CD4-positive, alpha-beta T cell treated with Interleukin-4 for 1 hour (primary cell): ENCODE results near the gene ABHD12.
"Not testable (repeated sequence)": the region's sequence is repeated elsewhere in the genome, so short reads cannot be mapped to it uniquely, and the experiment has no call there.

Experiments
- DNase-seq, 2 donors: peaks; one replicate each; pipeline ENCODE4 v3.0.0-alpha.2; 2020 to 2022

The ABHD12 gene

GRCh38 chr20:25390538-25391528 is at the start of gene ABHD12:
ABHD12 (minus strand) TSS chr20:25390835; CDS start chr20:25390703, 132 bp downstream.
- peak; percentile 94 for DNase-seq

- no peak for DNase-seq
These were observed 48.7 kb upstream of the ABHD12 start for GRCh38 chr20:25439328-25439727.

GRCh38 chr20:25437153-25437581 is 46.5 kb upstream of the ABHD12 start:
- DNase-seq, result no peak

DNA sequence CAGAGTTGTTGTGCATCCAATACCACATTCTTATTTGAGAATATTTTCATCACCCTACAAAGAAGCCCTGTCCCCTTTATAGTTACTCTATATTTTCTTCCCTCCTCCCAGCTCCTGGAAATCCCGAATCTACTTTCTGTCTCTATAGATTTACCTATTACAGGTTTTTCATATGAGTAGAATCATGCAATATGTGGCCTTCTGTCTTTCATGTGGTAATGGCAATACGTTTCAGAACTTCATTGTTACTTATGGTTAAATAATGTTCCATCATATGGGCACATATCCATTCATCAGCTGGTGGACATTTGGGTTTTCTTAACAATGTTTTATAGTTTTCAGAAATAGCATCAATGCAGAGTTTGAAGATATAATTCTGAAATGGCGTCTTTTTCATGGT is 33.9 kb upstream of the ABHD12 start:
- no peak for DNase-seq

GRCh38 chr20:25422032-25422431 is 31.4 kb upstream of the ABHD12 start:
- DNase-seq, result no peak

DNA sequence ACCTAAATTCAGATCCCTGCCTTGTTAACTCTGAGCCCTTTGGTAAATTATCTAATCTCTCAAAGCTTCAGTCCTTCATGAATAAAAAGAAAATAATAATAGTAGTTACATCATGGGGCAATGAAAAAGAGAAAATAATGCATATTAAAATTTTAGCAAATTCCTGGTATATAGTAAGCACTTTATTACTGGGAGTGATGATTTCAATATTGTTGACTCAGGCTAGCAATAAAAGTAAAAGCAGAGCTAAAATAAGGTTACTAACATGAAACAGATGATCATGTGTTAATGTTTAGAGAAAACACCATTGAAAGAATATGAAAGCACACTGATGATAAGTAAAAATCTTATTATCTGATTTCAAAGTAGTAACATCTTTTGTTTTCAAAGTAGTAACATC is 30.5 kb upstream of the ABHD12 start:
- DNase-seq, result no peak

- DNase-seq, result no peak
These were observed 28.1 kb upstream of the ABHD12 start for GRCh38 chr20:25418776-25419175.

GRCh38 chr20:25408890-25409289 is 18.3 kb upstream of the ABHD12 start:
- DNase-seq, result no peak

DNA sequence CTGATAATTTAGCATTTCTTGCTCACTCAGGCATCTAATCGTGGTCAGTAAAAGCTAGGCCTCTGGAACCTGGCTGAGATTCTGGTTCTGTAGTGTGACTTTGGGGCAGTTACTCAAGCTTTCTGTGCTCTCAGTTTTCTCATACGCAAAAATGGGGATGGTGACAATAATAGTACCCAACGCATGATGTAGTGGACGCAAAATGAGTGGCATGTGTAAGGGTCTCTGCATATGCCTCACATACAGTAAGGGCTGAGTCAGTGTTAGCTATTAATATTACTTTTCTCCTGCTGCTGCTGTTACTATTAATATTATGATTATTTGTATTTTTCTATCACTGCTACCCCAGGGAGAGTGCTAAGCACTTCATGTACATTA is 17.5 kb upstream of the ABHD12 start:
- no peak for DNase-seq

DNA sequence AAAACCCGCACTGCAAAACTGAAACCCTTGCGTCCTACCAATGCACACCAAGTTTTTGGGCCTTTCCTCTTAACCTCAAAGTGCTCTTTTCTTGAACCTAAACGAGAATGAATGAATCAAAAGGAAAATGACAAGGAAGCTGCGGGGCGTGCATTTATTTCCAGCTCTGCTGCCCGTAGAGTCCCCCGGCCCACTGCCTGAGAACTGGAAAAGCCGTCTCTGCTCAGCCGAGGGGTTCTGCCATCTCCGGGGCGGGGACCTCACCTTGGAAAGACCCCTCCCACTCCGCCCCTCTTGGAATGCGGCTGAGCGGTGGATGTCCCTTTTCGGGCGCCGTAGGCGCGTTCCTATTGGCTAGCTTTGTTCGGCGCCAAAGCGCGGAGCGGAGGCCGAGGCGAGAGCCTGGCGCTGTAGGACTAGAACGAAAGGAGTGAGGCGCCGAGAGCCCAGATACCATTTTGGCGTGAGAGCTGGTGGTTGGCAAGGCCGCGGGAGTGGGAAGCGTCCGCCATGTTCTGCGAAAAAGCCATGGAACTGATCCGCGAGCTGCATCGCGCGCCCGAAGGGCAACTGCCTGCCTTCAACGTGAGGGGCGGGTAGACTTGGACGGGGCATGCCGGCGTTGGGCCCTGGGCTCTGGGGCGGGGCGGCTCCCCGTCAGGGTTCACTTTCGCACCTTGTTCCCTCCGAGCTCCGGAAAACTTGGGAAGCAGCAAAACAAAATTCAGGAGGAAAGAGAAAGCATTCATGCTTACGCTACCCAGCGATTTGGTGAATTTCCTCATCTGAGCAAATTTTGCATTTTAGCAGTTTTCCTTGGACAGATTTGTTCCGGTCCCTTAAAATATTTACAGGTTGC is 16.9 kb upstream of the ABHD12 start, which contains the start of gene GINS1:
TSS of gene GINS1 (plus strand) at position 363 of the 859 bp plus-strand sequence. CDS start at position 511, 148 bp downstream.
- peak; percentile 77 to 82 for DNase-seq

DNA sequence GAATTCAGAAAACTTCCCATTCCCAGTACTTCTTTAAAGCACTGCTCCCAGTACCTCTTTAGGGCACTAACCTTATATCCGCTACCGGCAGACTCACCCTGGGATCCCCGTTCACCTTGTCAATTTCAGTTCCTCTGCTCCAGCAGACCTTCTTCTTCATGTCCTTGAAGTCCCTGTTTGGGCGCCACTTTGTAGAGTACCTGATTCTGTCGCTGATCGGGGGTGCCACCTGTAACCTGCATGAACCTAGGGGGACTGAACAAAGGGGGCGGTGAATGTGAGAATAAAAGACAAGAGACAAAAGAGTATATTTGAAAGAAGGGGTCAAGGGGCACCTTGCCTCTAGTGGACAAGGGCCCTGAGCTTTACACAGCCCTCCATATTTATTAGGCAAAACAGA is 11.9 kb upstream of the ABHD12 start:
- DNase-seq, result no peak

DNA sequence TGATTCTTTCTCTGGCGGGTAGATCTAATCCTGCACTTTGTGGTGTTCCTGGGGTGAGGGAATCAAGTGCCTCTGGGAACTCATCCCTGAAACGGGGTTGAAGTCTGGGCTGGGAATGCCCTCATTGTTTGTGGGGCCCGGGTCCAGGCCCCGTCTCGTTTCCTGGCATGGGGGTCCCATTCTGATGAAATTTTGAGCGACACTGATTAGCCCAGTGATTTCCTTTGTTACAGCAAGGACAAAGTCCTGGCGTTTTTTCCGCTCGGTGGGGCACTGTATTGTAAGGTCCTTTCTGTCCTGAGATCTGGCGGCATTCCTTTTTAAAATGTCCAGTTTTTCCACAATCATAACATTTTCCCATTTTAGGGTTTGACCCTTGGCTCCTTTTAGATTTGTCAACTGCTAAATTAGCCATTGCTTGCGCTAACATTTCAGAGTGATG is 9.7 kb upstream of the ABHD12 start:
- DNase-seq, result not testable (repeated sequence)

GRCh38 chr20:25399037-25399430 is 8.4 kb upstream of the ABHD12 start:
- DNase-seq, result peak; percentile 24 to 68

DNA sequence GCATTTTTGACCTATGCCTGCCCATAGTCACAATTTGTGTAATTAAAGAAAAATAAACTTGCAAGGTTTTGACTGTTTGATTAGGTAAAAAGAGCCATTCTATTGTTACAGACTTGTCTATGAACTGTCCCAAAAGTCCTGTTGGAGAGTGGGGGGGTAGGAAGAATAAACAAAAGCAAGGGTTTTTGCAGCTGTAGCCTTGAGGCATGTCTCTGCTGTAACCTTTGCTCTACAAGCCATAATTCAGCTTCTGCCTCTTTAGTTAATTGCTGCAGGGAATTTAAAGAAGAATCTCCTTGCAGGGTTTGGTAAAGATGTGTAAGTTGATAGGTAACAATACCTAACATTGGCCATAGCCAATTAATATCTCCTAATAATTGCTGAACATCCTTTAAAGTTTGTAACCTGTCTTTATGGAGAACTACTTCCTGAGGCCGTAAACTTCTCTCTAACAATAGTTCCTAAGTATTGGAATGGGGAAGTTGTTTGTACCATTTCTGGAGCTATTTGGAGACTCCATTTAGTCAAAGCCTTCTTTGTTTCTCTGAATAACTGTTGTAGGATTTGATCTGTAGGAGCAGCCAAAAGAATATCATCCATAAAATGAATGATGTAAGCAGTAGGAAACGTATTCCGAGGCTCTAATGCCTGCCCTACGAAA is 7.9 kb upstream of the ABHD12 start:
- no peak for DNase-seq

- DNase-seq, result no peak
These were observed 7.2 kb upstream of the ABHD12 start for GRCh38 chr20:25397821-25398220.

DNA sequence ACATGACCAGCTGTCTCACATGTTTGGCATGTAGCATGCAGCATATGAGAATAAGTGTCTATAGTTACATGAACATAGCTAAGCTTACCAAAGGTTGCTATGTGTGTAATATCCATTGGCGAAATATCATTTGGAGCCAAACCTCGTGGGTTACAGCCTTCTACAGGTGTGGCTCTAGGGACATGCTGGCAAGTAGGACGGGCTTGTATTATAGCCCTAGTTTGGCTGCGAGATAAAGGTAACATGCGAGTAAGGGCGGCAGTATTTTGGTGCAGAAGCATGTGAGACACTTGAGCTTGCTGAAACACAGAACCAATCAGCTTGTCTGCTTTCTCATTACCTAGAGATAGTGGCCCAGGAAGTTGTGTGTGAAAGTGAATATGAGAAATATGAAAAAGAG is 6.5 kb upstream of the ABHD12 start:
- DNase-seq, result no peak

GRCh38 chr20:25394996-25395395 is 4.4 kb upstream of the ABHD12 start:
- DNase-seq, result no peak

DNA sequence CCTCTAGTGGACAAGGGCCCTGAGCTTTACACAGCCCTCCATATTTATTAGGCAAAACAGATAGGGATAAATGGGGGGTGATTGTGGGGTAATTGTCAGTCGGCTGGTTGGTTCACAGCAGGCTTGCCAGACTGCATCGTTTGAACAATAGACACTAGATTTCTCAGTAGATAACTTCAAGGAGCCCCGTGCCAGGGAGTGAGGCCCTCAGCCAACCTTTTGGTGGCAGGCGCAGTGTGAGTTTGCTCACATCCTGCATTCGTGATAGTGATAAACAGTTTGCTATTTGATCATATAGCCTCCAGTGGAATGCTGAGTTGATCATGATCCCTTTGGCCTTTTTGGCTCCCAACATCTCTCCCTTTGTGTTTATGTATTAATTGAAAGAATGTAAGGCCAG is 3.6 kb upstream of the ABHD12 start:
- DNase-seq, result no peak

- DNase-seq, result no peak
These were observed 637 bp downstream of the ABHD12 start for GRCh38 chr20:25389858-25390537.

DNA sequence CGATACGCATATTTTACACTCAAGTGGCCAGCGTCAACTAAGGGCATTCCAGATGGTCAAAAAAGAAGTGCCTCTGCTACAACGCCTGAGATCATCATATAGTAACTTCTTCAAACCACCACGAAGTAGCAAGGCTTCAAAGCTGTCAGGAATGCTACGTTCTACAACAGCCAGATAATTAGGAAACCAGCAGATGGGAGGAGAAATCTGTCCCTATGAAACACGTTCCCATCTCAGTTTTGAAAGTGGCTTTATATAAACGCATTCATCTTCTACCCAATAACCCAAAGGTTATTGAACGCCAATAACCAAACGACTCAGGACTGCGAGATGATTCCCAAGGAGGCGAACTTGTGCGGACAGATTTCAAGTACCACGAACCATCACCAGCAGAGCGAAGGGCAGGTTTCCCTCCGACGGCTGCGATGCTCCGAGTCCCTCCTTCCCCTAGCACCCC is 1.2 kb downstream of the ABHD12 start:
- DNase-seq, result no peak

DNA sequence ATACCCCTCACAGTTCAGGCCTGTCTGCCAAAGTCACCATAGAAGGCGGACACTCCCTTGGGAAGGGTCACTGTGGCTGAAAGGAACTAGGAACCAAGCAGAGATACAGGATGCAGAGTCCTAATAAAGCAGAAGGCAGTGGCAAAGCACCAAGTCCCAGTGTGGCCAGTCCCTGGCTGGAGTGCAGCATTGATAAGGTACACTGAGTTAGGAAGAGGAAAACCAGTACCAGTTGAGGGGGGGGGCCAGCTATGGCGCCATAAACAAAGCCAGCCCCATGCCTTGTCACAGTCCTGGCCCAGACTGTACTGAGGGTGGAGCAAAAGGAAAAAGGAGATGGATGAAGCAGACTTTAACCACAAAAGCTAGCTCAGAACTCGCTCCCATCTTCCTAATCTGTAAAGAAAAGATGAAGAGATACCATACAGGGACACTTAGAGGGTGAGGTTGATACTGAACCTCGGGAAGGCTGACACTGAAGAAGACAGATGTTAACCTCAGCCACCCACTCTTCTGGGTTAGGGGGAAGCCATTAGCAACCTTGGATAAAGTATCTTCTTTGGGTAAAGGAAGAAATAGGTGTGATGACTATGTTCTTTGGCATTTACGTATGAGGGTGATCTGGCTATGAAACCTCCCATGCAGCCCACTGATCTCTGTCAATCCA is 7.8 kb downstream of the ABHD12 start:
- no peak for DNase-seq
